ENCODE measurements around the gene ANO8.

Gene ANO8

GRCh38 chr19:17334414-17335409 lies at the start of gene ANO8:
Gene ANO8 (minus strand): TSS chr19:17334855. CDS start chr19:17334670, 185 bp downstream.
- peak; percentile 99 for DNase-seq (ENCODE audit: low read depth)
- H3K4me3 ChIP-seq (ENCODE audit: low read depth, low read length) = peak within 1 kb of the TSS; percentile 69
- no peak for TF ChIP-seq CTCF (IDR thresholded peaks at IDR 0.05; ENCODE audit: insufficient read depth, low read depth, low read length, missing control alignments)

- no peak for TF ChIP-seq CTCF (IDR thresholded peaks at IDR 0.05; ENCODE audit: insufficient read depth, low read depth, low read length, missing control alignments)
- no peak overlapping the region for H3K4me3 ChIP-seq (ENCODE audit: low read depth, low read length)
- DNase-seq (ENCODE audit: low read depth) = no peak
Measured at GRCh38 chr19:17380426-17381138, 45.9 kb upstream of the ANO8 start.

GRCh38 chr19:17379221-17379631 lies 44.6 kb upstream of the ANO8 start:
- TF ChIP-seq CTCF (IDR thresholded peaks at IDR 0.05; ENCODE audit: insufficient read depth, low read depth, low read length, missing control alignments) = no peak
- H3K4me3 ChIP-seq (ENCODE audit: low read depth, low read length) = no peak overlapping the region
- no peak for DNase-seq (ENCODE audit: low read depth)

- DNase-seq (ENCODE audit: low read depth) = no peak
- no peak for TF ChIP-seq CTCF (IDR thresholded peaks at IDR 0.05; ENCODE audit: insufficient read depth, low read depth, low read length, missing control alignments)
- H3K4me3 ChIP-seq (ENCODE audit: low read depth, low read length) = no peak overlapping the region
Measured at GRCh38 chr19:17378271-17378670, 43.6 kb upstream of the ANO8 start.

GRCh38 chr19:17376935-17377600 lies 42.4 kb upstream of the ANO8 start, which contains the start of gene PLVAP:
Gene PLVAP (minus strand): TSS chr19:17377342. CDS start chr19:17377288, 54 bp downstream.
- TF ChIP-seq CTCF (IDR thresholded peaks at IDR 0.05; ENCODE audit: insufficient read depth, low read depth, low read length, missing control alignments) = no peak
- DNase-seq (ENCODE audit: low read depth) = no peak
- H3K4me3 ChIP-seq (ENCODE audit: low read depth, low read length) = no peak within 1 kb of the TSS

GRCh38 chr19:17370026-17370587 lies 35.5 kb upstream of the ANO8 start:
- TF ChIP-seq CTCF (IDR thresholded peaks at IDR 0.05; ENCODE audit: insufficient read depth, low read depth, low read length, missing control alignments) = no peak
- no peak overlapping the region for H3K4me3 ChIP-seq (ENCODE audit: low read depth, low read length)
- peak; percentile 81 for DNase-seq (ENCODE audit: low read depth)
